Neural progenitor cell (in vitro differentiated cells): ENCODE measurements around the gene XYLT1. TPM values are rescaled to one million over a fixed set of nuclear protein-coding genes. Genes with fewer than 3 reads are reported as not detected.
"Not testable (repeated sequence)": the region's sequence is repeated elsewhere in the genome, so short reads cannot be mapped to it uniquely, and the experiment has no call there.

Experiments used
- DNase-seq: peaks from one replicate; pipeline ENCODE4 v3.0.0-alpha.2; 2016; ENCODE audit warnings: low spot score
- H2AFZ ChIP-seq: fragments of 200-600 bp; sonication (generic); replicated peaks from 2 replicates; pipeline ENCODE4 v1.6.1; 2016; ENCODE audit warnings: antibody characterized with exemption
- H3F3A ChIP-seq: fragments of 200-600 bp; sonication (generic); 2 replicates; pipeline ENCODE4 v1.6.1; 2016; ENCODE audit warnings: antibody characterized with exemption, low read depth
- H3K27ac ChIP-seq: fragments of 200-600 bp; sonication (generic); 2 replicates; pipeline ENCODE4 v1.5.1; 2016; ENCODE audit warnings: mild to moderate bottlenecking
- H3K27me3 ChIP-seq: fragments of 200-600 bp; sonication (generic); 2 replicates; pipeline ENCODE4 v1.6.1; 2016; ENCODE audit warnings: mild to moderate bottlenecking, moderate library complexity
- H3K36me3 ChIP-seq: fragments of 200-600 bp; sonication (generic); 2 replicates; pipeline ENCODE4 v1.5.1; 2016
- H3K4me1 ChIP-seq: fragments of 200-600 bp; sonication (generic); 2 replicates; pipeline ENCODE4 v1.6.1; 2016; ENCODE audit warnings: mixed run types
- H3K4me2 ChIP-seq: fragments of 200-600 bp; sonication (generic); 2 replicates; pipeline ENCODE4 v1.6.1; 2016
- H3K4me3 ChIP-seq: fragments of 200-600 bp; sonication (generic); 2 replicates; pipeline ENCODE4 v1.5.1; 2016
- H3K79me2 ChIP-seq: fragments of 200-600 bp; sonication (generic); 2 replicates; pipeline ENCODE4 v1.6.1; 2016; ENCODE audit warnings: low read depth
- H3K9ac ChIP-seq: fragments of 200-600 bp; sonication (generic); 2 replicates; pipeline ENCODE4 v1.6.1; 2016
- H3K9me3 ChIP-seq: fragments of 200-600 bp; sonication (generic); 2 replicates; pipeline ENCODE4 v1.5.1; 2016; ENCODE audit warnings: low read depth
- H4K20me1 ChIP-seq: fragments of 200-600 bp; sonication (generic); 2 replicates; pipeline ENCODE4 v1.6.1; 2016; ENCODE audit warnings: low read depth
- H3K27ac Mint-ChIP-seq: 3 replicates; pipeline ENCODE4 v1.8.0; 2021; ENCODE audit warnings: mixed read lengths
- H3K27me3 Mint-ChIP-seq: 2 replicates; pipeline ENCODE4 v1.8.0; 2022; ENCODE audit warnings: low read depth, mild to moderate bottlenecking, inconsistent platforms, moderate library complexity, mixed read lengths; ENCODE audit not compliant: insufficient read depth
- H3K36me3 Mint-ChIP-seq: 3 replicates; pipeline ENCODE4 v1.8.0; 2021; ENCODE audit warnings: mixed read lengths
- H3K4me1 Mint-ChIP-seq: 3 replicates; pipeline ENCODE4 v1.8.0; 2021; ENCODE audit warnings: mixed read lengths
- H3K4me3 Mint-ChIP-seq: 3 replicates; pipeline ENCODE4 v1.8.0; 2021; ENCODE audit warnings: mild to moderate bottlenecking, moderate library complexity, mixed read lengths
- H3K9me3 Mint-ChIP-seq: 3 replicates; pipeline ENCODE4 v1.8.0; 2020; ENCODE audit warnings: mixed read lengths
- CTCF ChIP-seq: fragments of 200-600 bp; sonication (generic); IDR thresholded peaks from 2 replicates; pipeline ENCODE4 v1.5.1; 2017; ENCODE audit warnings: antibody characterized with exemption, mild to moderate bottlenecking
- EZH2 ChIP-seq: fragments of 200-600 bp; sonication (generic); IDR thresholded peaks from 2 replicates; pipeline ENCODE4 v1.6.1; 2017; ENCODE audit warnings: antibody characterized with exemption, mild to moderate bottlenecking, moderate library complexity
- EZH2phosphoT487 ChIP-seq: fragments of 200-600 bp; sonication (generic); IDR thresholded peaks from 2 replicates; pipeline ENCODE4 v1.6.1; 2017; ENCODE audit warnings: antibody characterized with exemption
- total RNA-seq: library from RNA; depleted of rRNA; stranded (reverse); fragments of >200 nt; gene quantifications from 2 replicates; pipeline ENCODE4 v1.2.3, GENCODE V29; 2015; ENCODE audit warnings: low replicate concordance

The XYLT1 gene
- total RNA-seq, 1 donor from 2014 or later, result 5.9 TPM

- Mint-ChIP-seq H3K27me3 (peaks cover 11% of the 10 kb centered on the region), H3K4me3 (no peak overlapping the region), H3K27ac (no peak overlapping the region), H3K36me3 (no peaks in the 10 kb centered on the region), H3K9me3 (no peaks in the 10 kb centered on the region), H3K4me1 (peaks cover 74% of the 10 kb centered on the region)
- peaks cover 29% of the 10 kb centered on the region for H4K20me1 ChIP-seq
- H3K79me2 ChIP-seq, result no peaks in the 10 kb centered on the region
- H3K27me3 ChIP-seq, result no peaks in the 10 kb centered on the region
- peaks cover 18% of the 10 kb centered on the region for H3K4me1 ChIP-seq
- no peak for DNase-seq
- peak overlapping the region; percentile 47 for H3K4me2 ChIP-seq
- H3K36me3 ChIP-seq, result no peaks in the 10 kb centered on the region
- H3F3A ChIP-seq, result peaks cover 6% of the 10 kb centered on the region
- no peak for TF ChIP-seq EZH2phosphoT487
- no peak overlapping the region for H3K4me3 ChIP-seq
- H2AFZ ChIP-seq, result no peak overlapping the region
- H3K9ac ChIP-seq, result no peak overlapping the region
- no peak overlapping the region for H3K27ac ChIP-seq
- no peaks in the 10 kb centered on the region for H3K9me3 ChIP-seq
These were observed 162.6 kb downstream of the XYLT1 start for GRCh38 chr16:17308186-17308585.

- Histone ChIP-seq H2AFZ (no peak overlapping the region), H3K4me3 (no peak overlapping the region), H3K9ac (no peak overlapping the region), H3K4me2 (peak overlapping the region; percentile 47), H3K4me1 (peaks cover 18% of the 10 kb centered on the region), H3K27ac (no peak overlapping the region), H3K9me3 (no peaks in the 10 kb centered on the region), H3K79me2 (no peaks in the 10 kb centered on the region), H3F3A (peaks cover 6% of the 10 kb centered on the region), H3K27me3 (no peaks in the 10 kb centered on the region), H4K20me1 (peaks cover 29% of the 10 kb centered on the region), H3K36me3 (no peaks in the 10 kb centered on the region)
- H3K36me3 Mint-ChIP-seq, result no peaks in the 10 kb centered on the region
- no peaks in the 10 kb centered on the region for H3K9me3 Mint-ChIP-seq
- no peak overlapping the region for H3K27ac Mint-ChIP-seq
- peak; percentile 45 for DNase-seq
- no peak overlapping the region for H3K4me3 Mint-ChIP-seq
- H3K27me3 Mint-ChIP-seq, result peaks cover 11% of the 10 kb centered on the region
- TF ChIP-seq CTCF (no peak), EZH2 (no peak), EZH2phosphoT487 (no peak)
- peaks cover 80% of the 10 kb centered on the region for H3K4me1 Mint-ChIP-seq
These were observed 163.3 kb downstream of the XYLT1 start for GRCh38 chr16:17307504-17307903.

- DNase-seq, result no peak
- Histone ChIP-seq H4K20me1 (peaks cover 29% of the 10 kb centered on the region), H3K4me2 (no peak overlapping the region), H3K9me3 (no peaks in the 10 kb centered on the region), H3K79me2 (no peaks in the 10 kb centered on the region), H3K27me3 (no peaks in the 10 kb centered on the region), H3K4me1 (peaks cover 18% of the 10 kb centered on the region), H3F3A (peaks cover 6% of the 10 kb centered on the region), H3K36me3 (no peaks in the 10 kb centered on the region), H2AFZ (no peak overlapping the region), H3K27ac (no peak overlapping the region), H3K9ac (no peak overlapping the region), H3K4me3 (no peak overlapping the region)
- peaks cover 11% of the 10 kb centered on the region for H3K27me3 Mint-ChIP-seq
- H3K4me3 Mint-ChIP-seq, result no peak overlapping the region
- TF ChIP-seq EZH2, result no peak
- no peak for TF ChIP-seq CTCF
- TF ChIP-seq EZH2phosphoT487, result no peak
- peaks cover 82% of the 10 kb centered on the region for H3K4me1 Mint-ChIP-seq
- H3K27ac Mint-ChIP-seq, result no peak overlapping the region
- H3K36me3 Mint-ChIP-seq, result no peaks in the 10 kb centered on the region
- no peaks in the 10 kb centered on the region for H3K9me3 Mint-ChIP-seq
These were observed 164.0 kb downstream of the XYLT1 start for GRCh38 chr16:17306745-17307144.

GRCh38 chr16:17306211-17306610 is 164.5 kb downstream of the XYLT1 start:
- not testable (repeated sequence) for H3K9ac ChIP-seq
- peaks cover 28% of the 10 kb centered on the region for H4K20me1 ChIP-seq
- H3K4me1 Mint-ChIP-seq, result peaks cover 83% of the 10 kb centered on the region

More at GRCh38 chr16:17306211-17306610, 164.5 kb downstream of the XYLT1 start:
- not testable (repeated sequence) for DNase-seq, H3K4me3 ChIP-seq, H3K27me3 ChIP-seq, H3K9me3 Mint-ChIP-seq, H3K36me3 Mint-ChIP-seq, H2AFZ ChIP-seq, H3F3A ChIP-seq, H3K27ac ChIP-seq, H3K4me2 ChIP-seq, H3K4me3 Mint-ChIP-seq, H3K79me2 ChIP-seq, H3K27ac Mint-ChIP-seq, H3K9me3 ChIP-seq, H3K36me3 ChIP-seq
- peaks cover 11% of the 10 kb centered on the region for H3K27me3 Mint-ChIP-seq
- peaks cover 18% of the 10 kb centered on the region for H3K4me1 ChIP-seq
